Thyroid gland (tissue), 4 donors: ENCODE measurements around the gene UCP2.

Experiments used
- CTCF ChIP-seq, 6 experiments: fragments of 200-600 bp in 3 of 6; fragments of 450-650 bp in 3 of 6; sonication (generic) in 3 of 6; IDR thresholded peaks; one replicate each; pipeline ENCODE4 v1.5.1; 2016 to 2019; ENCODE audit warnings: antibody characterized with exemption in 6 of 6, mild to moderate bottlenecking in 2 of 6, inconsistent platforms in 1 of 6, moderate library complexity in 1 of 6
- POLR2A ChIP-seq, 2 donors: fragments of 450-650 bp; IDR thresholded peaks; one replicate each; pipeline ENCODE4 v1.6.1; 2017; ENCODE audit warnings: antibody characterized with exemption in 2 of 2, mild to moderate bottlenecking in 2 of 2, moderate library complexity in 1 of 2

GRCh38 chr11:74006743-74007304 is 24.2 kb upstream of the UCP2 start:
- TF ChIP-seq CTCF (IDR thresholded peaks at IDR 0.05) (no peak), POLR2A (IDR thresholded peaks at IDR 0.05) (no peak)
